SH-SY5Y (cell line): Measurements from ENCODE around the gene CEBPZ.

ENCODE experiments used
- GATA2 ChIP-seq: IDR thresholded peaks from 2 replicates; pipeline ENCODE4 v1.6.1; 2011; ENCODE audit warnings: mild to moderate bottlenecking, low read depth, low read length
- GATA3 ChIP-seq: IDR thresholded peaks from 2 replicates; pipeline ENCODE4 v1.6.1; 2011; ENCODE audit warnings: low read depth, mild to moderate bottlenecking, low read length, moderate library complexity

Gene CEBPZ

DNA sequence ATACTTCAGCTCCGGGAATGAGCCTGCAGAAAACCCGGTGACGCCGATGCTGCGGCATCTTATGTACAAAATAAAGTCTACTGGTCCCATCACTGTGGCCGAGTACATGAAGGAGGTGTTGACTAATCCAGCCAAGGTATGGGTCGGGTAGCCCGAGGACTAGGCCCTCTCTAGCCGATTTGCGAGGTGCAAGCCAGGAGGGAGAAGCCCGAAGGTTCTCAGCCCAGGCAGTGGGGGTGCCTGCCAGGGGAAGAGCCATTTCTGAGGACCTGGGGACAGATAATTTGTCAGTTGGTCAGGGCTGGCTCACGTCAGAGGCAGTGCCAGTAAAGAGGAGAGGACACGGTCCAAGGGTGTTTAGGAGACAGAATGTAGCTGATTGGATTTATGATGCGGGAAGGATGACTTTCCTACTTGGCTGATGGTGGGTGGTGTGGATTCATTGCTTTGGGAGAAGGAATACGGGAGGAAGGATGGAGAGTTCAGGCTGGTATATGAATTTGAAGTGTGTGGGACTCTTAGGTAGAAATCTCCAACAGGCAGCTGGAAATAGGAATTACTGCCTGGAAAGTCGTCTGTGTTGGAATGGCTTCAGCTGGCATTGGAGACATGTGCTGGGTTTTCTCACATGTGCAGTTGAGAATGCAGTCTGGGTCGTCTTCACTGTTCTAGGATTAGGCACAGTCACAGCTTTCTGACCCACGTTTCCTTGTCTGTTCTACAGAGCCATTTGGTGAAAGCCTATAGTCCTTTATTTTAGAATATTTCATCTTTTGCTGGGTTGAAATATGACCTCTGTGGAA, 936 bp upstream of the CEBPZ start:
- TF ChIP-seq GATA3: no peak

DNA sequence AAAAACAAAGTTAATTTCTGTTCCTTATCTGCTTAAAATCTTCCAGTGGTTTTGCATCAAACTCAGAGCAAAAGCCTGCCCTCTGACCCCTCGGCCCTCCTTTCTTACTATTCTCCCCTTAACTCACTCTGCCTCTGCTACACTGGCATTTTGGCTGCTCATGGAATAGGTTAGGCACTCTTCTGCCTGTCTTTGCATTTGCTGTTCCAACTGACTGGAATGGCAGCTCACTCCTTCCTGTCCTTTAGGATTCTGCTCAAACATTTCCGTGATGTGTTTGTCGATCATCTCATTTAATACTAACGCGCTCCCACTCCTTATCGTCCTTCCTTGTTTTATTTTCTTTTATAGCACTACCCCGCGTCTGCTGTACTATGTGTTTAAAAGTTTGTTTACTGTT, 815 bp downstream of the CEBPZ start:
- TF ChIP-seq GATA2: peak; percentile 54
- peak; percentile 46; the same call in 1 of the 2 replicates for TF ChIP-seq GATA3

DNA sequence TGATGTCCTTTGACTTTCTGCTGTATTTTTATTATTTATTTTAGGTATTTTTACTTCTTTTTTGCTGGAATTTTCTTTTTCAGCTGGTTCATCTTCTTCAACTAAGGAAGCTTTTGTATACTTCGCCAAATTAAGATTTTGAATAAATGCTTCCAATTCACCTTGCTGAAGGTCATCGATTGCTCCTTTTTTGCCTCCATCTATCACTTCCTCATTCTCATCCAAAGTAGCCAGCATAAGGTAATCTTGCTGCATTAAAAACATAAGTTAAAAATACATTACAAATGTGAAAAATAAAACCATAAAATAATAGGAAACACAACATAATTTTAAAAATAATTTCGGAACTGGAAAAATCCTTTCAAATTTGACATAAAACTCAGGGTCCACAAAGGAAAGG, 2.6 kb downstream of the CEBPZ start:
- TF ChIP-seq GATA2 (no peak), GATA3 (no peak)

DNA sequence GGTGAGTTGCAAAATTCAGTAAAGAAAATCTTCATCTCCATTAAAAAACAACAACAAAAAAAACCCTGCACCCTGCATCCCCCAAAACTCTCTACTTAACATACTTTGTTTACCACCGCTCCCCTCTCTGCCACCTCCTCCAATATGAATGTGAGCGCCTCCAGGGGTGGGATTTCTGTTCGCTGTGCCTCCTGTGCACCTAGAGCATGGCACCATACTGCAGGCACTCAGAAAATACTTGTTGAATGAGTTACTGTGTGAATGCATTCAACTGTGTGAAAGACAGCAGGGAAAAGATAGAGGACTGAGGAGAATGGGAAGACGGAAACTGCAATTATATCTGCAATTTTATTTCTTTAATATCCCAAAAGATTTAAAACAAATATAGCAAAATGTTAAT, 4.5 kb downstream of the CEBPZ start:
- TF ChIP-seq GATA3 (no peak), GATA2 (no peak)

DNA sequence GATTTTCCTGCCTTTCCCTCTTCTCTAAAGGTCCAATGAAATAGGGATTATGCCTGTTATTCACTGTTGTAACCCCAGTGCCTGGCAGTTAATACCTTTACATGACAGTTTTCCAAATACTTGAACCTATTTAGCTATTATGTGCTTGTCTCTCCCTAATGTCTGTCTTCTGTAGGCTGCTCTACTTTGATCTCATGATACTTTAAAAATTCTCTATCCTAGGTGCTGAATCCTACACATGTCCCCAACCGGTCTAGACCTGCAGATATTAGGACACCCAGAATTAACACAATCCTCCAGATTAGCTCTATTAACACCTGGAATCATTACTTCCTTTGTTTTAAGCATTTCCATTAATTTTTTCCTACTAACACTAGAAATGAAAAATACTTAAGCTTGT, 7.3 kb downstream of the CEBPZ start:
- TF ChIP-seq GATA2 (no peak), GATA3 (no peak)

DNA sequence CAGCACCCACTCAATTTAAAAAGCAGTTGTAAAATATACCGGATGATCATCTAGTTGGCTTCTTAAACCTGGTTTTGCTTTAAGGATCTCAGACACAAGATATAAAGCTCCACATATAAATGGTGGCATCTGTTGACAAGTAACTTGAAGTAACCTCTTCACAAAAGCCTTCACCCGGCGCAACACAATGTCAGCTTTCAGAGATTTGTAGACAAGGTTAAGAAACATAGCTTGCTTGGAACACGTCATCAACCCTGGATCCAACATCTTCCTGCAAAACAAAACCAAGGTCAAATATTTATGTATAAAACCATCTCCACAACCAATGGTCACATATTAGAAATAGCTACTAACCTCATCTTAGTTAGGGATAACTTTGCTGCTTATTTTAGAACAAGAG, 8.3 kb downstream of the CEBPZ start:
- TF ChIP-seq GATA2 (no peak), GATA3 (no peak)

DNA sequence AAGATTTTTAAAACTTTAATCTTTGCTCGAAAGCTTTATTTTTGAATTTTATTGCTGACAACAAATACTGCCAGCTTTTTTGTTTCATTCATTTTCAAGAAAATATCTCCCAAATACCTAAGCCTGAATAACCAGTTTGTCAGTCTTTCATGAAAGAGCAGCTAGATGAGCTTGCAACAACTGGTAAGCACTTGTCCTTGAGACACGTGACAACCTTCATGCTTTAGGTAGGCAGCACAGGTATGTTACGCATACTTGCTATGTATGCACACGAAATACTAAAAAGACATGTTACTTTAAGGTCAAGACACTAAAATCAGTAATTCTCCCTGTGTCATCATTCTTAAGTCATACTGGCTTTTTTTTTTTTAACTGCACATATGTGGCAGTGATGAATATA, 12.3 kb downstream of the CEBPZ start:
- TF ChIP-seq GATA3 (no peak), GATA2 (no peak)

DNA sequence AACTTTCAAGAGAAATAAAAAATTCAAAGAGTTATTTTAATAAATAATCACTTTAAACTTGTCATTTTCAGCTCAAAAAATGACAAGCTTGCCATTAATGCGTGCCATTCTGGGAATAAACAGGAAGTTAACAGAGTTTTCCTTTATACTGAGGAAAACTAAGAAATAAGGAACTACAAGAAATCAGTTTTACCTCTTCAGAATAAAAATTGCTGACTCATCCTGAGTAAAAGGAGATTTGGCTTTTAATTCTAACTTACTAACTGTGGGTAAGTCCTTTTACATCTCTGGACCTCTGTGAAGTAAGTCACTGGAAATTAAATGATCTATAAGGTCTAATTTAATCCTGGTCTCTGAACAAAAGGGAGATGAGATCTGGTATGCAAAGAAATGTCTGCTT, 16.1 kb downstream of the CEBPZ start:
- no peak for TF ChIP-seq GATA3
- no peak for TF ChIP-seq GATA2

DNA sequence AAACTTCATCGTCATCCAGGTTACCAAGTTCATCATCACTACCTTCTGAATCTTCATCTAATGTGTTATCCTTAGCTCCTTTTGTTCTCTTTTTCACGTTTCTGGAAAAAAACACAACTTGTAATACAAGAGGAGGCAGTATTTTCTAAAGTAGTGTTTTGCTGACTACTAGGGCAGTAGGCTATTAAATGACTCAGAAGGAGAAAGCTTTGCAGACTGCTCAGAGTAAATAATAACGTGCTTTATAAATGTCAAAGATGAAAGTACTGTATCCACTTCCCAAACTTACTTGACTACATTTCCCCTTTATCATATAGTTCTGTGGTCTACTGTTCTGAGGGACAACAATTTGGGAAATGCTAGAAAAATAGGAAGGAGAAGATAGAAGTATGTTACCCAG, 19.5 kb downstream of the CEBPZ start:
- TF ChIP-seq GATA2: no peak
- TF ChIP-seq GATA3: no peak

DNA sequence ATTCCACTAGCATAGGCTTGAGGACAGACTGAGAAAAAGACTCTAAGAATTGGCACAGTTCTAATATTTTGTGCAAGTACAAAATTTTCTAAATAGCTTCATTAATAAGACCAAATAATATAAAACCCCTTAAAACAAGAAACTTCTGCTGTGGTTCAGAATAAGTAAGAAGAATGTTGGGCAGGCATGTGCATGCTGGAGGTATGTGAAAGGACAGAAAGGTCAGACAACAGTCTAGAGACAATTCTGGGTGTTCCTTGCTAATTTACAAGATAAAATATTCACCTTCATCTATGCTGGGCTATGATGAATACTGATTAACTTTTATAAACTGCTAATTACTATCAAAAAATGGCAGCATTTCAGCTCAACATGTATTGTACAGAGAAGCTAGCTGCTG, 20.2 kb downstream of the CEBPZ start:
- TF ChIP-seq GATA2: no peak
- TF ChIP-seq GATA3: no peak

DNA sequence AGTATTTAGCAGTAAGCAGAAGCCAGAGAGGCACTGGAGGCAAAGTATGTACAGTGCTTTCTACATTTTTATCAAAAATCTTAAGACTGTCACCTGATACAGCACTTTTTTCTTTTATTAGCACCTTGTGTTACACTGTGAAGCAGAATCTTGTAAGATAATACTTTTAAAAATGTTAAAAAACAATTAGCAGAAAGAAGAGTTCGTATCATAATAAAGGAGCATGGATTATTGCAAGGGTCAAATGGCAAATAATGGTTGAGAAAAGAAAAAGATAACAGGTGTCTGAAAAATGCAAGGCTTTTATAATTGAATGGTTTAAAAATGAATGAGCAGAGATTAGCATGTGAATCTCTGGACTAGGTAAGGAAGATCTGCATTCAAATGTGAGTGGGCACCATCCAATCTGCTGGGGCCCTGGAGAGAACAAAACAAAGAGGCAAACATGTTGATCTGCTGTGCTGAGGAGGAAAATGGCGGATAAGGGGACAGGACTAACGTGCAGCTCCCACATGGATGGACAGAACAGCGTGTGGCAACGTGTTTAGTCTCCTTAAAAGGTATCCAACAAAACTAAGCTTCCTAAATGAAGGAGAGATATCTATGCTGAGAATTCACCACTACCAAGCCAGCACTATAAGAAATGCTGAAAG, 25.6 kb downstream of the CEBPZ start:
- TF ChIP-seq GATA3 (no peak), GATA2 (no peak)

DNA sequence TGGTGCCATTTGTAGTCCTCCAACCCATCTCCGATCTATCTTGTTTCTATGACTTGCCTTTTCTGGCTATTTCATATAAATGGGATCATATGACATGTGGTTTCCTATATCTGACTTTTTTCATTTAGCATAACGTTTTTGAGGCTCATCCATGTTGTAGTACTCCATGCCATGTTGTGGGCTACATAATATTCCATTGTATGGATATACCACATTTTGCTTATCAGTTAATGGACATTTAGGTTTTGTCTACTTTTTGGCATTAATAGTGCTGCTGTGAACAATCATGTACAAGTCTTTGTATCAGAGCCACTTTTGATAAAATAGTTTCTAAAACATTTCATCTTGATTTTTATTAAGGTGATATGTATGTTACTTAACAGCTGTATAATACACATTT, 27.7 kb downstream of the CEBPZ start:
- TF ChIP-seq GATA2: no peak
- TF ChIP-seq GATA3: no peak

DNA sequence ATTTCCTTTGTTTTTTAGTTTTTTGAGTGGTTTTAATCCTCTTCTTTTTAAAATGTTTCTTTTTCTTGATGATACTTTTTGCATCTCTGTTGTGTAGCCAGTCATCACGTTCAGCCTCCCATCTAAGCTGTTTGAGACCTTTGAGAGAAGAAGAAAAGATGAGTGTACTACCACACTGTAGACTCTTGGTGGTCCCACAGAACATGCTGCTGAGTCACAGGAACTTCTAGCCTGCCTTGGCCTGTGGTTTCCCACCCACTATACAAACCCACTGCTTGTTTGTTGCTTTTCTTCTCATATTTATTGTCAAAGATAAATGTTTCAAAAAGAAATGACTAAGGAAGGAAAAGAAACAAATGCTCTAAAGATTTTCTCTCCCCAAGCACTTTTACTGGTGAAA, 29.6 kb downstream of the CEBPZ start:
- TF ChIP-seq GATA2: no peak

DNA sequence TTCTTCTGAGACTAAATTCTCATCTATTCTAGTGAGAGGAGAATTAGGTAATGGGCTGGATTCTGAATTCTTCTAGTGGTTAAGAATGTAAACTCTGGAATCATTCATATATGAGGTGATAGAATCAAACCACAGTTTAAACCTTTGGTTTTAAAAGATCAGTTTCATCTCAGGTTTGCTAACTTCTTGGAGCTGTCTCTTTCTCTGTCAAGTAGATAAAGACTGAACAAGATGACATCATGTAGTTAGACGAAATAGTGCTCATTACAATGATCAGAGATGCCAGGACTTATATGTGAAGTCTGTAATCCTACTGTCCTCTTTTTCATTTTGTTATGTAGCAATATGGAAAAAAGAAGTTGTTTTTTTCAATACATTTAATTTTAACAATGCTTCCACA, 30.2 kb downstream of the CEBPZ start:
- TF ChIP-seq GATA3 (no peak), GATA2 (no peak)

DNA sequence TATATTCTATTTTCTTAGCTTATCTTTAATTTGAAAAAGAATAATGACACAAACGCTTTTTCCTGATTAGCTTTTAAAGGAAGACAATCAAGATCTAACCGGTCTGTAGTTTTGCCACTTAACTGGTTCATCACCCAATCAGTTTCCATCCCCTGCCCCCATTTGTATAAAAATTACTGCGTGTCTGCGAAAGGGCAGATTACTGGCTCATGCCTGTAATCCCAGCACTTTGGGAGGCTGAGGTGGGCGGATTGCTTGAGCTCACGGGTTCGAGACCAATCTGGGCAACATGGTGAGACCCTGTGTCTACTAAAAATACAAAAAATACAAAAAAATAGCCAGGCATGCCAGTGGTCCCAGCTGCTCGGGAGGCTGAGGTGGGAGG, 32.7 kb downstream of the CEBPZ start:
- TF ChIP-seq GATA2 (no peak), GATA3 (no peak)

DNA sequence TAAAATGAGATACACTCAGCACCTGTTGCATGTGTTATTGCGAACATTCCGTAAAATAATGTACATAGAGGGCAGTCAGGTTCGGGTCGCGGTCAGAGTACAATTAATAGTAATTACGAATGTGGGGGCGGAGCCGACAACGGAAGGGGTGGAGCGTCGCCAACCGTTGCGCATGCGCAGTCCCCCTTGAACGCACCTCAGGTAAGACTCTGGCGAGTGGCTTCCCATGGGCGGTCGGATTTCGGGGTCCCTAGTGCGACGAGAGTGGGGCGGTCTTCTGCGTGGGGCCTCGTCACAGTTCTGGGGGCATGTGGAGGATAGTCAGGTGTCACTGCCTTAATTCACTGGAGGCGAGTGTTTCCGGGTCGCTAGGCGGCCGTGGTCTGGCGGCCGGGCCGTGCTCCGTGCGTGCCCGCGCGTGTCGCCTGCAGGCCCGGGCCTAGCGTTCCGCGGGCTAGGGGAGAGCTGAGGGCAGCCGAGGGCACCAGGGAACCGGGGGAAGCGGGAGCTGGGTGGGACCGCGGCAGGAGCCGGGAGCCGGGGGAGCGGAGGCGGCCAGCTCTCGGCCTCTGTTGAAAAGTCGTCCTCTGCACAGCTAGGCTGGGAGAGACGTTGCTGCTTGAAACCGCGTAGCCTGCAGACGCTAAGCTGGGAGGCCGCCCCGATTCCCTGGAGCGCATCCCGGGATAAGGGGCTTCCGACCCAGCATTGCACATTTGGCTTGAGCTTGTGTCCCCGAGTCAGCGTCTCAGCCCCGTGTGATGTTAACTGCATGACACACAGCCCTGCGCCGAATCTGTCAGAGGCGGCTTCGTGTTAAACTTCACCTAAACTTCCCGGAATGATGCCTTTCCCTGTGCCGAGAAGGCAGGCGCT, 34.8 kb downstream of the CEBPZ start, which contains the start of gene CEBPZOS:
Gene CEBPZOS, plus strand, starts transcription at position 177 of the 876 bp plus-strand sequence. CDS start 3,209 bp downstream, outside the sequence.
- TF ChIP-seq GATA3: no peak
- no peak for TF ChIP-seq GATA2
